ENCODE results near the gene UNC5B.
A peak's percentile ranks its signal among the peaks of the same experiment; 100 is the strongest.

The UNC5B gene

DNA sequence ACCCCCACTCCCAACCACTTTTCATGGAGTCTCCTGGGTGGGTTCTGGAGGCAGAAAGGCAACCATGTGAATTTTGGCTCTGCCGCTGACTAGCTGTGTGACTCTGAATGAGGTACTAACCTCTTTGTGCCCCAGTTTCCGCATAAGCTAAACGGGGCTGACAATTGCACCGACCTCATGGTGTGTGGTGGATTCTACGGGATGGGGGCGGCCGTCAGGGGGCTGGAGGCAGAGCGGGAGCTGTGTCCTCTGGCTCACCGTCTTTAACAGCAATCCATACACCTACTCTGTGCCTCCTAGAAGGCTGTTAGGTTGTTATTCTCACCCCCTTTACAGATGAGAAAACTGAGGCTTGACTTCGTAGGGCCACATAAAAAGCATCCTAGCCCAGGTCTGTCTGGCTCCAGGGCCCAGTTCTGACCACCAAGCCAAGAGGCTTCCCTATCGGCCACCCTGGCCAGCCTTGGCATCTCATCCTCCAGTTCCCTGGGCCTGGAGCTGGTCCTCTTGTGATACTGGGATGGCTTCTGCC is 102.4 kb downstream of the UNC5B start:
- DNase-seq, result no peak

DNA sequence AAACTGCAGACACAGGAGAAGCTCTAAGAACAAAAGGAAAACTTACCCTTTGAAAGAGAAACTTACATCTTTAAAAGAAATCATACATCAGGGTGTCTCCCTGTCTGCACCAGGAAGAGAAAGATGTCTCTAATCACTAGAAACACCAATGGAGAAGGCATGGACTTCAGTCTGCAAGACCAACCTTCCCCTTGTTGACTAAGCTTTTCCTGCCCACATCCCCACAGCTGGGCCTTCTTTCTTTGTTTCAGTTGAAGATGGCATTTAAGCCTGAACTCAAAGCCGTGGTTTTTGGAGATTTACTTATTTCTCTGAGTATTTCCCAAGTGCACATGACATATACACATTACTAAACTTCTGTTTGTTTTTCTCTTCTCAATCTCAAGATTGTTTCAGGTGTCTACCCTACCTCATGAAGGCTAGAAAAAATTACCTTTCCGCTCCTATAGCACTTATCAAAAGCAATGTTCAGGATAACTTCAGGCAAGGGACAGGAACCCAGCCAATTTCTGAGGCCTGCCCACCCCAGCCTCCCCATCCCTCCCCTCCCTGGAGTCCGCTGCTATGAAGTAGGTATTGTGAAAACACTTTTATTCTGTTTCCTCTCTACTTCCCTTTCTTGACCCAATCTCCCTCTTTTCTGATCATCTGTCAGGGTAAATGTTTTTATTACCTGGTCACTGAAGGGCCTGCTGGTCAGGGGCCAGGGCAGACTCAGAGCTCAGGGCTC is 103.9 kb downstream of the UNC5B start:
- no peak for DNase-seq

GRCh38 chr10:71316786-71317160 is 104.4 kb downstream of the UNC5B start:
- peak in 1 of 58 donors; percentile 19 for DNase-seq

DNA sequence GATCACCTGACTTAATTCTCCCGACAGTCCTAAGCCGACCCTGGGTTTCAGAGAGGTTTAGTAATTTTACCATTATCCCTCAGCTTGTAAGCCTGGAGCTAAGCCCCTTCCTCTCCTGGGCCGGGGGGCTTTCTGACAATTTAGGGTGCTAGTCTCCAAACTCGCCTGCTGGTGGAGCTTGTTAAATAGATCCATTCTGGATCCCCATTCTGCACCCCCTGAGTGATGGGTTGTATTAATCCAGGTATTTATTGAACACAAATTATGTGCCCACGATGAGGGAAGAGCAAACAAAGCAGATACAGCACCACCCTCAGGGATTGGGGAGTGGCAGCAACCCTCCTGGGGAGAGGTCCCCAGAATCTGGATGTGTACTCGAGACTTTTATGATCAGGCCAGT is 105.4 kb downstream of the UNC5B start:
- DNase-seq, result no peak

- DNase-seq, result peak in 56 of 58 donors; percentile 12 to 82 (median 66)
Observed at GRCh38 chr10:71319042-71319799, 106.9 kb downstream of the UNC5B start, which contains the start of gene SLC29A3. TSS of gene SLC29A3 (plus strand) at chr10:71319259. CDS start at chr10:71319310, 51 bp downstream.

DNA sequence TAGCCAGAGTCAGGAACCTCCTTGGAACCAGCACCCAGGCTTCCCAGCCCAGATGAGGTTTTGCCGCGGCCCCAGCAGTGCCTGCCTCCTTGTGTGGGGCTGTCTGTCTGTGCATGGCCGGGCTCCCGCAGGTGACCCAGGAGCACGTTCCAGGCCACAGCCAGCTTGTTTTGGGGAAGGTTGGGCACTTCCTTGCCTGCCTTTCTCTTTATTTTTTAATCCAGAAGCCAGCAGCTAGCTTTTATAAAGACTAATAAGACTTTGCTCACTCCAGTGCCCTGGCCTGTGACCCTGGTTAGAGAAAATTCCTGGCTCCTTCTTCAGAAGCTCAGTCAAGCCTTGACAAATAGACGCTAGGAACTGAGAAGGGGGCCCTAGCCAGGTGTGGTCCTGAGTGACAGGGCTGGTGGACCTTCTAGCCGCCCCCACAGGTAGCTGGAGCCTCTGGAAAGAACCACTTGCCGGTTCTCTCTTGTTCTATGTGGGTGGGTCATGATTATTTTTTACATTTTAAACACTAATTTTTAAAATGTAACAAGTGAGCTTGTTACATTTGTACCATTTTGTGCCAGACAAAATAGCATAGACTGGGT is 107.5 kb downstream of the UNC5B start:
- no peak for DNase-seq

DNA sequence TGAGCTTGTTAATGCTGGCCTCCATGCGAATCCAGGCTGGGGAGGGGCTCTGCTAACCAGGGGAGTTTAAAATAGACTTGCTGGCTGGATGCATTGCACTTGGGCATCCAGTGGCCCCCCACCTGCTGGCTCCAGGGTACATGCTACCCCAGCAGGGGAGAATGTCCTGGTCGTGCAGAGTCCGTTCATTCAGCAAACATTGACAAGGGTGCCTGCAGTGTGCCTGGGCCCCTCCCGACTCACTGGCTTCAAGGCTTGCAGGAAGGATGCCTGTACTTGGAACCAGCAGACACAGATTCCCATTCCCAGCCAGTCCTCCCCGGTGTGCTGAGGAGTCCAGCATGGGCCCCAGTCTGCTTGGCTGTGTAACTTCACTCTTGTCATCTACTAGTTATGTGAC is 108.2 kb downstream of the UNC5B start:
- DNase-seq, result no peak

DNA sequence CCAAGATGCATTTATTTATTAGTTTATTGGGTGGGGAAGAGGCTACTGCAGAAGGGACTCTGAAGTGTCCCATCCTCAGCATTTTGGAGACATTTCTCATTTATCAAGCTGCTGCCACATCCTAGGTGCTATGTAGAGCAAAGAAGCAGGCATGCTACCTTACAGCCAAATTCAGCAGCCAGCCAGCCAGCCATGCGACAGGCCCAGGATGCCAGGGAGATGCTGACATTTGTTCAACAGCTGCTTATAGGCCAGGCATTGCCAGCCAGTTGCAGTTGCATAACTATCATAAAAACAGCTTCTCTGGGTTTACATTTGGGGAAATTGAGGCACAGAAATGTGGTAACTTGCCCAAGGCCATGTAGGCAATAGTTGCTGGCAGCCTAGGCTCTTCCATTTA is 109.0 kb downstream of the UNC5B start:
- no peak for DNase-seq

GRCh38 chr10:71323407-71323806 is 111.0 kb downstream of the UNC5B start:
- DNase-seq, result peak in 1 of 58 donors; percentile 20

DNA sequence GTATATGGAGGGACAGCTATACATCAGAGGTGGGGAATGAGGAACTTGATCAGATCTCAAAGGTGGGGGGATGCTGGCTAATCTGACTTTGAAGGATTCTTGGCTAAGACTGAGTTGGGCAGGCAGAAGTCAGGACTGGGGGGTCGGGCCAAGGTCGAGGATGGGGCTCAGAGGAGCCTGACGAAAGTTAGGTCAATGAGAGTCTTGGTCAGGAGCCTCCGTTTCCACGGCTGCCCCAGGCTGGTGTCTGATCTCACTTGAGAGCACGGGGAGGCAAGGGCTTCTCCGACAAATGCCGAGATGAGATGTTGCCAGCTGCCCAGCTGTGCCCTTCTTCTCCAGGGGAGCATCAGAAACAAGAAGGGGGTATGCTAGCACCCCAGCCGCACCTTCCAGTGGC is 112.4 kb downstream of the UNC5B start:
- no peak for DNase-seq

DNA sequence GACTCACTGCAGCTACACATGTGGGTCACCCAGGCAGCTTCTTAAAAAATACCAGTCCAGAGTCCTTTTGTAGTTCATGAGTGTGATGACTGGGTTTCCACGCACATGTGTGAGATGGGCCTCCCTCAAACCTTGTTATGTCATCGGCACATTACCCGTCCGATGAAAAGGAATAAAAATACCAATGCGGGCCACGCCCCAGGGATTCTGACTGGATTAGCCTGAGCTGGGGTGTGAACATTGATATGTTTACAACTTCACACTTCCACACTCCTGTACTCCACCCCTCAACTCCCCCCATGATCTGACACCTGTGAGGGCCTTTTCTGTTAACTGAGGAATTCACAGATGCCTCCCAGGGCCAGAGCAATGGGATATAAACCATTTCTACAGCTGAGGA is 112.9 kb downstream of the UNC5B start:
- DNase-seq, result no peak

DNA sequence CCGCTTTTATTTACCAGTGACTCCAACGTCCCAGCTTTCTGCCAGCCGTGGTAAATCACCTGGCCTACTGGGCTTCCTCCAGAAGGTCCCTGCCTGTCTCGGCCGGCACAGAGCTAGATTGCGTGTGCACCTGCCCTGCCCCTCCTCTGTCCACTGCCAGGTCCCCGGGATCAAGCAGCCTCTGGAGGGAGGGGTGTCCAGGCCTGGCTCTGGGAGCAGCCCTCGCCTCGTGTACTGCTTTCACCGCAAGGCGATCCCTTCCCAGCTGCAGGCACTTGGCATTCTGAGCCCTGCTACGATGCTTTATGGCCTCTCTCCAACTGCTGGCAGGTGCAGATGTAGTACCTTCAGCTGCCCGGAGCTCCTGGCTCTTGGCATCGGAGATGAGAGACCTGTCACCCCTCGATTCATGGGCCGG is 114.1 kb downstream of the UNC5B start:
- no peak for DNase-seq

- DNase-seq, result no peak
Observed at GRCh38 chr10:71330789-71331404, 118.5 kb downstream of the UNC5B start.

GRCh38 chr10:71331736-71332135 is 119.4 kb downstream of the UNC5B start:
- no peak for DNase-seq

- no peak for DNase-seq
Observed at GRCh38 chr10:71332466-71332865, 120.1 kb downstream of the UNC5B start.

DNA sequence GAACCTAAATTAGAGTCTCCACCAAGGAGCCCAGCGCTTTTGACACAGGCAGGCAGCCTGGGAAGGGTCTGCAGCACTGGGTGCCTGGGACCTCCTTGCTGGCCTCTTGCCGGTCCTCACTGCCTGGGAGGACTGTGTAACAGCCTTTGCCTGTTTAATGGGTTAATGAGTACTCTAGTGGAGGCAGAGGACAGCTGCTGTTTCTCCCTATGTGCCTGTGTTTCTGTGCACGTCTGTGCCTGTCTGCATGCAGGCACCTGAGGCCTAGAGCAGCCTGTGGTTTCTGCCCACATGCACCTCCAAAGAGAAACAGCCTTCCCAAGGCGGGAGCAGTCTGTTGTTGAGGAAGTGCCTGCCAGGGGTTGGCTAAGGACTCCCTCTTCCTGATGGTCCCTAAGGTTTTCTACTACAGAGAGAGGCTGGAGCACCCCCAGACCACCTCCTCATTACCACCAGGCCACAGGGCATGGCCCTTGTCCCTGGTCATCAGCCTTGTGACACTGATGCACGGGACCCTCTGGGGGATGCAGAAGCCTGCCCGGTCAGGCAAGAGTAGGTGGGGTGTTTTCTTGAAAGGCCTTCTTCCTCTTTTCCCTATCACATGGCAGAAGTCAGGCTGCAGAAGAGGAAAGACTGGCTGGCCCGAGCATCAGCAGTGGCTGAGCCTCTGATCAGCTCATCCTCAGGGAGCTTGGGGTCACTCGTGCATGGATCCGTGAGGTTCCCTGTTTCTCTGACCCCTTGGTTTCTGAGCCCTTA is 120.9 kb downstream of the UNC5B start:
- DNase-seq, result peak in 3 of 58 donors; percentile 7 to 14 (median 10)

- no peak for DNase-seq
Observed at GRCh38 chr10:71334221-71334791, 121.9 kb downstream of the UNC5B start.

- no peak for DNase-seq
Observed at GRCh38 chr10:71335173-71335708, 122.9 kb downstream of the UNC5B start.

DNA sequence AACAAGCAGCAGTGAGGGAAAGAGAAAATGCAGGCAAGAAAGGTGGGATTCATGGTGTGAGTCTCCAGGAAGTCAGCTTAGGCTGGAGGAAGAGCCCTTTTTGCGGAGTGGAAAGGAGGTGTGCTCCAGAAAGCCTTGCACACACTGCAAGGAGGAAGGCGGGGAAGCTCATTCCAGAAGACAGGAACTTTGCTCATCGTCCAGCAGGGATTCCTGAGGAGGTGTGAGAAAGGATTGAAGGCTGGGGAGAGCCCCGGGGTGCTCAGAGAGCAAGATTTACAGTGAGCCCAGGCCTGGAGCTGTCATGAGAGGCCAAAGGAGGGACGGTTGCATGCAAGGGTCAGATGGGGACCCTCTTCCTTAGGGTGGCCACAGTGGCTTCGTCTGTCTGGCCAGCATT is 124.3 kb downstream of the UNC5B start:
- DNase-seq, result no peak

DNA sequence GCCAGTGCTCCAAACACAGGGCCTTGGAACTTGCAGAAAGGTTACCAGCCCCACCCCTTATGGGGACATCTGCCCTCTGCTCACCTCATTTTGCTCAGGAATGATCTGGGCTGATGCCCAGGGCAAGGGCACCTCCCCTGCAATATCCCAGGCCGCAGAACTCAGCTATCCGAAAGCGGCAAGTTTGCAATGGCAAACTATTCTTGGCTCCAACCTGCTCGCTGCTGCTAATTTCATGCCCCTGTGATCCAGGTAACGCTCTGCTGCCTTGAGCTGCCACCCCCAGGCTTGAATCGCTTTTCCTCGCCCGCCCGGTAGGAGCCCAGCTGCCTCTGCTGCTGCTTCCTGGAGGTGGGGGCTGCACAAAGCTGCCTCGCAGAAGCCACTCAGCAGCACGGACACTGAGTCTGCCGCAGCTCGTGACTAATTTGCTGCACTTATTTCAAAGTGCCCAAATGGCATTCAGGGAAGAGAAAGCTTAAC is 124.9 kb downstream of the UNC5B start:
- DNase-seq, result peak in 1 of 58 donors; percentile 22

Measured in anterior cingulate cortex (tissue), 58 donors.